Transverse colon (tissue), 4 donors: ENCODE measurements around the gene RHOJ. TPM values are rescaled to one million over a fixed set of nuclear protein-coding genes. Genes with fewer than 3 reads are reported as not detected.

Experiments
- DNase-seq: peaks from one replicate; pipeline ENCODE4 v3.0.0-alpha.2; 2019
- H3K27ac ChIP-seq, 4 donors: fragments of 200-600 bp; sonication (generic); 2 replicates each; pipeline ENCODE4 v1.5.1; 2016 to 2018; ENCODE audit warnings: inconsistent platforms in 4 of 4
- H3K27me3 ChIP-seq: fragments of 200-600 bp; sonication (generic); 2 replicates; pipeline ENCODE4 v1.5.1; 2017; ENCODE audit warnings: inconsistent platforms
- H3K36me3 ChIP-seq, 4 donors: fragments of 200-600 bp; sonication (generic); 2 replicates each; pipeline ENCODE4 v1.5.1; 2017 to 2019; ENCODE audit warnings: inconsistent platforms in 4 of 4
- H3K4me1 ChIP-seq, 4 donors: fragments of 200-600 bp; sonication (generic); 2 replicates each; pipeline ENCODE4 v1.5.1; 2017 to 2020; ENCODE audit warnings: inconsistent platforms in 4 of 4
- H3K4me3 ChIP-seq, 4 donors: fragments of 200-600 bp; sonication (generic); 1 replicate in 1 of 4; 2 replicates in 3 of 4; pipeline versions ENCODE4 v1.5.1 to v1.6.1; 2017 to 2019; ENCODE audit warnings: inconsistent platforms in 4 of 4
- H3K9me3 ChIP-seq, 2 donors: fragments of 200-600 bp; sonication (generic); 2 replicates each; pipeline ENCODE4 v1.5.1; 2017 to 2019; ENCODE audit warnings: inconsistent platforms in 2 of 2
- EP300 ChIP-seq: sonication (generic); formaldehyde crosslinking; IDR thresholded peaks from one replicate; pipeline ENCODE4 v1.6.1; 2017; ENCODE audit warnings: antibody characterized with exemption, low read depth
- POLR2A ChIP-seq: fragments of 450-650 bp; IDR thresholded peaks from one replicate; pipeline ENCODE4 v1.6.1; 2016; ENCODE audit warnings: antibody characterized with exemption, mild to moderate bottlenecking, moderate library complexity
- POLR2AphosphoS5 ChIP-seq, 3 donors: sonication (generic); formaldehyde crosslinking; IDR thresholded peaks; one replicate each; pipeline ENCODE4 v1.6.1; 2016; ENCODE audit warnings: antibody characterized with exemption in 3 of 3
- WGBS, 2 donors: methylation state at CpG; one replicate each; pipeline ENCODE4 v1.1.5; 2018; ENCODE audit warnings: low coverage in 1 of 2; 5-methylcytosine and 5-hydroxymethylcytosine counted together
- in situ Hi-C, 4 donors: fragments of 200-750 bp; cut with MboI; loops; one replicate each; pipeline versions ENCODE4 v1.15.0 to v1.15.1; 2017; ENCODE audit warnings: low sequenced_read_pairs in 3 of 4, low pct_ligation_motif_present in 1 of 4, low pct_unique_long_range_greater_than_20kb in 1 of 4
- intact Hi-C: fragments of 100-400 bp; cut with DNase I; formaldehyde crosslinking; loops from one replicate; pipeline ENCODE4 v1.15.1; 2023; ENCODE audit warnings: low total_unique reads
- total RNA-seq, 4 donors: library from RNA; depleted of rRNA; stranded (reverse); fragments of >200 nt; gene quantifications; one replicate each; pipeline ENCODE4 v1.1.0, GENCODE V29; 2016
- TF ChIP-seq, protein P1 (sequence below), 5 experiments: fragments of 200-600 bp in 3 of 5; fragments of 450-650 bp in 2 of 5; sonication (generic) in 3 of 5; IDR thresholded peaks; 1 replicate in 2 of 5; 2 replicates in 3 of 5; pipeline ENCODE4 v1.5.1; 2016 to 2017; ENCODE audit warnings: antibody characterized with exemption in 5 of 5, inconsistent platforms in 3 of 5, mild to moderate bottlenecking in 2 of 5, moderate library complexity in 1 of 5

The RHOJ gene
- total RNA-seq, 4 donors from 2014 or later = 2.9 to 23.7 (median 12.7) TPM

DNA sequence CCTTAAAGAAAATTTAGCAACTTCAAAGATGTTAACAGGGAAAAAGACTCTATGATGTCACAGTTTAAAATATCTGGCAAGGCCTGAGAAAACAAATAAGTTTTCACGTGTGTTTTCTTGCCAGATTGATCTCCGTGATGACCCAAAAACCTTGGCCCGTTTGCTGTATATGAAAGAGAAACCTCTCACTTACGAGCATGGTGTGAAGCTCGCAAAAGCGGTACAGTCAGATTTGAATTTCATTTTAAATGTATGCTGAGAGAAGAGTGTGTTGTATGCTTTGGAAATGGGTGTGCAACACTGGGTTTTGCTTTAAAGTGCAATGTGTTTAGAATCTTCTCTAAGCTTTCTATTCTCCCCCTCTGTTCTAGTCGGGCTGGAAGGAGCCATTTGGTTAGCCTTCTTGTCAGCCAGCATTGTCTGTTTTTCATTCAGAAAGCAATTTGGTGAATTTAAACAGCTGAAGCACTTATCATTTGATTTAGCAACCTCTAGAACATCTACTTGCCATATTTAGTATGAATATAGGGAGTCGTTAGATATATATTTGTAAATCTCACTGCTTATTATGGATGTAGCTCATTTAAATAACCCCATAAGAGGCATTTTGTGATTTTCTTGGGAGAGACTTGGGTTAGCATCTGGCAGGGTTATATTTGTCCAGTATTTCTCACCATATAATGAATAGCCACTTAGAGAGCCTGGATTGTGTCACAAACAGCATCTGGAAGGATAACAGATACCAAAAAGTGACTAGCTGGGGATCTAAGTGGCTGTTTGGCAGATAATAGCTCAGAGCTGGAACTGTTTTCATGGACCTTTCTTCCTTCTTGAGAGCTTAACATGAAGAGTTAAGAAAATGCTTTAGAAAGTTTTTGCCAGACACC, 79.0 kb downstream of the RHOJ start:
- peaks cover 0 to 15% (median 2%) of the 10 kb centered on the region in 4 donors for H3K4me1 ChIP-seq
- no peaks in the 10 kb centered on the region for H3K27me3 ChIP-seq
- H3K9me3 ChIP-seq = no peaks in the 10 kb centered on the region
- H3K27ac ChIP-seq = peak overlapping the region in 2 of 4 donors; percentile 14 to 23
- intact Hi-C loops (loop anchor here (5.0 kb wide), 1 partner anchor 1979 kb away; no protein-coding TSS in a partner anchor), in situ Hi-C loops (loop anchor here in 1 of 4 donors (25.0 kb wide), 1 partner anchor 1121 kb away; no protein-coding TSS in a partner anchor)
- DNase-seq = no peak
- H3K4me3 ChIP-seq = no peak overlapping the region
- no peaks in the 10 kb centered on the region for H3K36me3 ChIP-seq
- TF ChIP-seq POLR2AphosphoS5 (IDR thresholded peaks at IDR 0.05) = peak in 1 of 3 donors; percentile 23
- TF ChIP-seq POLR2A = no peak
- WGBS, 2 donors = 33 to 37% methylated on average over 7 to 8 of the region's 8 CpGs

DNA sequence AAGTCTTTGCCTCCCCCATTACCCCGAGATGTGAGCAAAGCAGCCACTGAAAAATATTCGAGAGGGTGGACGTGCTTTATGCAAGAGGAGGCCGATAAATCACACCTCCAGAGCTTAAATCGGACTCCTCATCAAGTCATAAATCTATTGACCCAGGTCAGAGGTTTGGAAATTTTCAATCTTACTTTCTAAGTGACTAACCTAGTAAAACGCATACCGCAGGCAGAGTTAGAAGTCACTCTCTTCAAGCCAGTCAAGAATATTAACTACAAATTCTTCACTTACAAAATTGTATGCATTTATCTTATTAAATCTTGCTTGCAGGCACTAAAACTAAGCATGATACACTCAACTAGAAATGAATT, 79.6 kb downstream of the RHOJ start:
- H3K4me1 ChIP-seq = peaks cover 0 to 15% (median 2%) of the 10 kb centered on the region in 4 donors
- WGBS, 2 donors = 61 to 65% methylated on average over 7 of the region's 7 CpGs
- no peaks in the 10 kb centered on the region for H3K9me3 ChIP-seq
- peak overlapping the region in 2 of 4 donors; percentile 14 to 23 for H3K27ac ChIP-seq
- in situ Hi-C loops (loop anchor here in 1 of 4 donors (25.0 kb wide), 1 partner anchor 1122 kb away; no protein-coding TSS in a partner anchor), intact Hi-C loops (loop anchor here (5.0 kb wide), 1 partner anchor 1978 kb away; no protein-coding TSS in a partner anchor)
- no peak overlapping the region for H3K4me3 ChIP-seq
- no peaks in the 10 kb centered on the region for H3K36me3 ChIP-seq
- H3K27me3 ChIP-seq = no peaks in the 10 kb centered on the region
- TF ChIP-seq EP300 = no peak
- TF ChIP-seq, protein P1, sequence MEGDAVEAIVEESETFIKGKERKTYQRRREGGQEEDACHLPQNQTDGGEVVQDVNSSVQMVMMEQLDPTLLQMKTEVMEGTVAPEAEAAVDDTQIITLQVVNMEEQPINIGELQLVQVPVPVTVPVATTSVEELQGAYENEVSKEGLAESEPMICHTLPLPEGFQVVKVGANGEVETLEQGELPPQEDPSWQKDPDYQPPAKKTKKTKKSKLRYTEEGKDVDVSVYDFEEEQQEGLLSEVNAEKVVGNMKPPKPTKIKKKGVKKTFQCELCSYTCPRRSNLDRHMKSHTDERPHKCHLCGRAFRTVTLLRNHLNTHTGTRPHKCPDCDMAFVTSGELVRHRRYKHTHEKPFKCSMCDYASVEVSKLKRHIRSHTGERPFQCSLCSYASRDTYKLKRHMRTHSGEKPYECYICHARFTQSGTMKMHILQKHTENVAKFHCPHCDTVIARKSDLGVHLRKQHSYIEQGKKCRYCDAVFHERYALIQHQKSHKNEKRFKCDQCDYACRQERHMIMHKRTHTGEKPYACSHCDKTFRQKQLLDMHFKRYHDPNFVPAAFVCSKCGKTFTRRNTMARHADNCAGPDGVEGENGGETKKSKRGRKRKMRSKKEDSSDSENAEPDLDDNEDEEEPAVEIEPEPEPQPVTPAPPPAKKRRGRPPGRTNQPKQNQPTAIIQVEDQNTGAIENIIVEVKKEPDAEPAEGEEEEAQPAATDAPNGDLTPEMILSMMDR (IDR thresholded peaks at IDR 0.05) = no peak
- TF ChIP-seq POLR2AphosphoS5 (IDR thresholded peaks at IDR 0.05) = no peak
- no peak for TF ChIP-seq POLR2A
- DNase-seq = no peak

DNA sequence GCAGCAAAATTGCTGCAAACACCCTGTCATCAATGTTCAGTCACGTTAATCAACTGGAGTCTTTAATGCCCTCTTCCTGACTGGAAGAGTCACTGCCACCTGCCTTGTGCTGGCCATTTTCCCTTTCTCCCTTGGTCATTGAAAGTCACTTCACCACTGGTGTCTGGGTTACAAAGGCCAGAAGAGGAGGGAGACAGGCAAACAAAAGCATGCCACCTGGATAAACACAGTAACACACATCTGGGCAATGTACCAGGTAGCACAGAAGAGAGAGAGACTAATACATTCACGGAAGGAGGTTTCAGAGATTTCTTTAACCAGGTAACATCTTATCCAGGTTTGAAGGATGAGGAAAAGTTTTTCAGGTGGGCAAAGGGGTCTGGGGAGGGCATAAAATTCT, 81.8 kb downstream of the RHOJ start:
- no peaks in the 10 kb centered on the region for H3K9me3 ChIP-seq
- TF ChIP-seq EP300 (no peak), POLR2A (no peak), POLR2AphosphoS5 (IDR thresholded peaks at IDR 0.05) (no peak)
- TF ChIP-seq, protein P1 (IDR thresholded peaks at IDR 0.05) = no peak
- peaks cover 0 to 15% (median 2%) of the 10 kb centered on the region in 4 donors for H3K4me1 ChIP-seq
- H3K27me3 ChIP-seq = no peaks in the 10 kb centered on the region
- no peak for DNase-seq
- intact Hi-C loops (no loop called here), in situ Hi-C loops (loop anchor here in 1 of 4 donors (25.0 kb wide), 1 partner anchor 1124 kb away; no protein-coding TSS in a partner anchor)
- H3K4me3 ChIP-seq = no peak overlapping the region
- WGBS, 2 donors = 48 to 60% methylated on average over 2 of the region's 2 CpGs
- H3K27ac ChIP-seq = no peak overlapping the region
- H3K36me3 ChIP-seq = no peaks in the 10 kb centered on the region

DNA sequence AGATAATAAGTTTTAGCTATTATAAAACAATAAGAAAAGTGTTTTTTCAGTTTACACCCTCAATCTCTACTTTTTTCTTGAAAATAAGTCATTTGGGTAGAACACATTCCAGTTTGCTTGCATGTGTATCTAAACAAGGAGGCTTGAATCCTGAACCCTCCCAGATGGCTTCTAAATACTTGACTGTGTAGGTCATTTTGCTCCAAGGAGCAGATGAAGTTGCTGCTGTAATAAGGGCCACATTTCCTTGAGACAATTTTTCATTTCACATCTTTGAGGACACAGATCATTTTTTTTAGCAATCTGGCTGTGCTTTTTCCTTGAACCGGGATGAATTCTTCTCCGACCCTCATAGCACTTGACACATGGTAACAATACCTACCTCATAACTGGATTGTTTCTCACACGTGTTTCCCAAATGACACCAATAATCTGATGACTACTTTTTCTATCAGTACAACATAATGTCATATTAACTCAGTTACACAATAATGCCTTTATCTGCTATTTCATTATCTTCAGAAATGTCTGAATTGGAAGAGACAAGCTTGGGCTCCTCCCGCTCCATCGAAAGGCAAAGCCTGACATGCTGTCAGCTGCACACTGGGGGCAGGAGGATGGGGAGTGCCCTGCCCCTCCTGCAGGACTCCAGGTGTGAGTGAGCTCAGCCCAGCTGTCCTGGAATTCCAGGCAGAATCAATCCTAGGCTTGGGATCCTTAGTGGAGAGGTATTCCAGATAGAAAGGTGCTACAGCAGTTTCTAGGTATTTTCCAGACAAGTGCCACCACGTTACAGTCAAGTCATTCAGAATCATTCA, 83.6 kb downstream of the RHOJ start:
- no peak for DNase-seq
- Histone ChIP-seq H3K9me3 (no peaks in the 10 kb centered on the region), H3K4me3 (no peak overlapping the region), H3K27ac (no peak overlapping the region), H3K27me3 (no peaks in the 10 kb centered on the region), H3K36me3 (no peaks in the 10 kb centered on the region), H3K4me1 (peaks cover 0 to 15% (median 2%) of the 10 kb centered on the region in 4 donors)
- in situ Hi-C loops (loop anchor here in 1 of 4 donors (25.0 kb wide), 1 partner anchor 1126 kb away; no protein-coding TSS in a partner anchor), intact Hi-C loops (no loop called here)
- 82 to 90% methylated on average over 4 to 6 of the region's 6 CpGs for WGBS, 2 donors
- TF ChIP-seq, protein P1 (IDR thresholded peaks at IDR 0.05) = no peak
- TF ChIP-seq POLR2AphosphoS5 (IDR thresholded peaks at IDR 0.05) = no peak
- TF ChIP-seq EP300 = no peak
